ENCODE measurements around the gene MAEA.
A peak's percentile ranks its signal among the peaks of the same experiment; 100 is the strongest.

Gene MAEA

DNA sequence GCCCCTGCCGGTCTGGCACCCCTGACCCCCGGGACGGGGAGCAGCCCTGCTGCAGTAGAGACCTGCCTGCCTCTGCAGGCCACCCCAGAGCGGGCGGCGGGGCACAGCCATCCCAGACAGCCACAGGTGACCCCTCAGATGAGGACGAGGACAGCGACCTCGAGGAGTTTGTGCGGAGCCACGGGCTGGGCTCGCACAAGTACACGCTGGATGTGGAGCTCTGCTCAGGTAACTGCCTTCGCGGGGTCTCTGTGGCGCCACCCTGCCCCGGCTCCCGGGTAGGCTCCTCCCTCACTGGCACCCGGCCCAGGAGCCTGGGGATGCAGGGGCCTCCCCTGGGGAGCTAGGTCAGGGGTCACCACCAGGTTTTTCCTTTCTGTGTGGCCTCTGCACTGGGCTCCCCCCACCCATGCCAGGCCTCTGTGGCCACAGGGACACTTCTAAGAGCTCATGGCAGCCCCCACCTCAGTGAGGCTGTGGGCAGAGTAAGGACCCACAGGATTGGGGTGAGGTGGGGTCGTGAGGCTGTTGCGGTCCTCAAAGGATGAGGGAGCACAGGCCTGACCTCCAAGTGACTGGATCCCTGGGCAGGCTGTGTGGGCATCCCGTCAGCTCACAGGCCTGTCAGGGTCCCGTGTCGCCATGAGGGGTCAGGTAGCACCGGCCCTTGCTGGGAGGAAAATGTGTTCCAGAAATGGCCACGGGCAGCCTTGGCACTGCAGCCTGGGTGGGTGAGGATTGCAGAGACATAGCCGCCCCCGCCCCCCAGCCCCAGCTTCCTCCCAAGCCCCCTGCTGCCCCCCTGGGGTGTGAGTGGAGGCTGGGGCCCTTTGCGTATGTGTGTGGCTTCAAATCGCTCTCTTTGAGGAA, 63.7 kb downstream of the MAEA start:
- DNase-seq: no peak

DNA sequence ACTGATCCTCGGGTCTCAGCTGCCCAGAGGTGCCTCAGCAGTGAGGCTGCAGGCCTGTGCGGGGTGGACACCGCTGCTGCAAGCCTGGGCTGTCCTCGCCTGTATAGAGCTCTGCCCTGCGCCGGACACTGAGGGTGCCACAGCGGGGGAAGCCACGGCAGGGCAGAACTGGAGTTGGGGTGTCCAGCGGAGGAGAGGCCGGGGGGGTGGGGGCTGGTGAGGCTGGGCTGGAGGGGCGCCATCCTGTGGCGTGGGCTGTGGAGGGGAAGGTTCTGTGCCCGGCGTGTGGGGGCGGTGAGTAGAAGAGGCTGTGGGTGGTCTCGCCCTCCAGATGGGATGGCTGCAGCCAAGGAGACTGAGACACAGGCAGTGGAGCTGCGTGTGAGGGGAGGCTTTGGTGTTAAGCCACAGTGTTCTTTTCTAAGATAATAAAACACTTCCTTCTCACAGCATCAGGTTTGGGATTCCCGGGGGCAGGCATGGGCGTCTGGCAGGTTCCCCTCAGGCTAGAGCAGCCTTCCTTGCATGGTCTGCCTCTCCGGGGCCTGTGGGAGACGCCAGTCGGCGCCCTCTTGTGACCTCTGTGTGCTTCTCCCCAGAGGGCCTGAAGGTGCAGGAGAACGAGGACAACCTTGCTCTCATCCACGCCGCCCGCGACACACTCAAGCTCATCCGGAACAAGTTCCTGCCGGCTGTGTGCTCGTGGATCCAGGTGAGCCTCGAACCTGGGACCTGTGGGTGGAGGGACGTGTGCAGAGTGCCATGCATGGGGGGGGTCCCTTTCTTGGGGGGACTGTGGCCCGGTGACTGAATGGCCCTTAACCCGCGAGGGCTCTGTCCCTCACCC, 64.7 kb downstream of the MAEA start:
- no peak for DNase-seq

DNA sequence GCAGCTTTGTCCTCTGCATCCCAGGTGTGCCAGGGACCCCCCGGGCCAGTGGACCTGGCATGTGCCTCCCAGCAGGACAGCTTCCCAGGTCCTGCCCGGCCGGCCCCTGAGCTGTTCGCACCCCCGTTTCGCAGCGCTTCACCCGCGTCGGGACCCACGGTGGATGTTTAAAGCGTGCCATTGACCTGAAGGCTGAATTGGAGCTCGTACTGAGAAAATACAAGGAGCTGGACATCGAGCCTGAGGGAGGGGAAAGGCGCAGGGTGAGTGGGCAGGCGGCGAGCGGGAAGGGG, 65.2 kb downstream of the MAEA start:
- DNase-seq: no peak

DNA sequence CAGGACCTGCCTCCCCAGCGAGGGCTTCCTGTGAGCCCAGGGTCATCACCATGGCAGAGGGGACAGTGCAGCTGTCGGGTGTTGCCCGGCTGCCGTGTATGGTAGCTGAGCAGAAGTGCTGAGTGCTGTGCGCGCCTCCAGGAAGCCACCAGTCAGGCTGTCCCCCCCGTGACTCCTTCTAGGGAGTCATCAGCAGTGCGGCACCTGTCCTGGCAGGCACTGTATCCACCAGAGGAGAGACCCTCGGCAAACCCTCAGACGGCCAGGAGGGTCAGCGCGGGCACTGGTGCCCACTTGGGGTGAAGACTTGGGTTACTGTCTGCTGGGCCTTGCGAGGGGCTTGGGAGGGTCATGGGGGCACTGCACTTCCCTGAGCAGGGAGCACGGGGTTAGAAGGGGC, 65.7 kb downstream of the MAEA start:
- no peak for DNase-seq

DNA sequence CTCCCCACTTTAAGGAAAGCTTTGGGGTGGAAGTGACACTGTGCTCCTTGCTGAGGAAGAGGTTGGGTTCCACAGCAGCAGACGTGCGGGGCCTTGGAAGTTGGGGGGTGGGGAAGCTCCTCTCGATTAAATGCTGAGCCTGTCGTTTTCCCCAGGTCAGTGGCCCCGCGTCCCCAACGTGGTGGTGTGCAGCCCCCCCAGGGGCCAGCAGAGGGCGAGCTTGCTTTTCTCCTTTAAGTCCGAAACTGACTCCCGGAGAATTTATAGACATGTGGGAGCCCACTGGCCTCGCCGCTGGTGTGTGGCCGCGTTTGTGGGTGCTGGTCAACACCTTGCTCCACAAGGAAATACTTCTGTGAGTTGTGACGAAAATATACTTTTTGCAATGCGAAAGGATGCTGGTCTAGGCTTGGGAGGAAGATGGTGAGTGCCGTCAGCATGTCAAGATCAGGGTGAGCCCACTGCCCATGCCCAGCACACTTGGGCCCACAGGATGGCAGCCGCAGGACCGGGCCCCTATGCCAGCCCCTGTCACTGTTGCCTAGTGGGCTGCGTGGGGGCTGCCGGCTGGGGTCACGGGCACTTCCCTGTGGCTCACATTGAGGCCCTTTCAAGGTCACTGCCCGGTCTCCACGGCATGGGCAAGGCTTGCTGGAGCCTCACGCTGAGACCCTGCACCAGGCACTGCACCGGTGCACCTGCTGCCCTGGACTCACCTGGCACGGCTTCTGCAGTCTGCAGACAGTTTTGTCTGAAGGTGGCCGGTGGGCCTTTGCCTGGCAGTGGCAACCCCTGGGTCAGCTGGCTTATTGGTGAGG, 66.7 kb downstream of the MAEA start:
- peak in 3 of 5 experiments; percentile 15 to 24 (median 22) for DNase-seq

DNA sequence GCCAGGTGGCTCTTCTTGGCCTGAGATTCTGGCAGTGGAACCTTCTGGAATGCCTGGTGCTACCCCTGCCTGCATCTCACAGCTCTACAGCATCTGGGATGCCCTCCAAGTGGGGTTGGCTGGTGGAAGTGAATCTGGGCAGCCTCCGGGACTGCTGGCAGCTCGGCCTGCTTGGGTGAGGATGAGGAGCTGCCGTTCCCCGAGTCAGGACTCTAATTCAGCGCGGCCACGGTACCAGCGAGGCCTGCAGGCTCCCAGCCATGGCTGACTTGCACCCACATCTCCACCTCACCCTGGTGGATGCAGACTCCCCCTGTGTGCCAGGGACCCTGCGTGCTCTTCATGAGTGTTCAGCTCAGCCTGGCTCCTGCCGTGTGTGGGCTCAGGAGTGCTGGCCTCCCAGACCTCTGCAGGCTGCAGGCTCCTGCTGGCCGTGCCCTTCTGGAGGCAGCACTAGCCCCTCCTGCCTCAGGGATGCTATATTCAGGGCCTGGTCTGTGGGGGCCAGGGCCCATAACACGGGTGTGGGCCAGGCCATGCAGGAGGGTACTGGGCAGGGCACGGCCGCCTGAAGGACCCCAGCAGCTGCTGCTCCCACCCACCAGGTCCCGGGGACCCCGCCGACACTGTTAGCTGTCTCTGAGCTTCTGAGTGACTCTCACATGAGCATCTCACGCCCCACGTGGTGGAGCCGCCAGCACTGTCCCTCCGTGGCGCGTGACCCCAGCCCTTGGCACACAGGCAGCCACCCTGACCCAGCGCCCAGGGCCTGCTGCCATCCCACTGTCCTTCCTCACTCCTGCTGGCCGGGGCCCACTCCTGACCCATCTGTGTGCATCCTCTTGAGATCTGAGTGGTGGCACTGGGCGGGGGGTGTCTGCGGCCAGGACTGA, 67.9 kb downstream of the MAEA start:
- DNase-seq: no peak

DNA sequence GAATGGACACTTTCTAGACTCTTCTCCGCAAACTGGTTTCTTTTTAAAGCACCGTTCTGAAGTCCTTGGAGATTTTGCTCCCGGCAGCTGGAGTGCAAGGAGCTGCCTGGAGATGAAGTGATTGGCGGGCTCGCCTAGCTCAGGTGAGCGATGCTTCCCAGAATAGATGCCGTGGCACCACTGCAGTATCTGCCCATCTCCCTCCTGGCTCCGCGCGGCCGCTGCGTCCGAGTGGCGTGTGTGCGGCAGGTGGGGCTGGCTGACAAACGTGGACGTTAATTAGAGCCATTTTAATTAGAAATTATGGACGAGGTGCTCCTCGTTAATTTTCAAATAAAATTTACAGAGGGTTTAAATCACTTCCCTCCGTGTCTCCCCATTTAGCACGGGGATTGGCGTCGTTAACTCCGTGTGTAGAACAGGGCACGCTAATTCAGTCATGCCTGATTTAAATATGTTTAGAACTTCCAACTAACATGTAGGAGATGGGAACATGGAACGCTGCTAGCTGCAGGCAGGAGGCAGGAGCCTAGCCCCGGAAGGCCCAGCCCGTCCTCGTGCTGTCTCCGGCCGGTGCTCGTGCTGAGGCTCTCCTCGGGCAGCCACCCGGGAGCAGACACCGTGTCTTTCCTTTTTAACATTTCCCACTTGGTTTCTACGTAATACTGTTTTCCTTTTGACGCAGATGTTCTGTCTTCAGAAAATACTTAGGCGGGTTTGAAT, 68.9 kb downstream of the MAEA start:
- DNase-seq: no peak

DNA sequence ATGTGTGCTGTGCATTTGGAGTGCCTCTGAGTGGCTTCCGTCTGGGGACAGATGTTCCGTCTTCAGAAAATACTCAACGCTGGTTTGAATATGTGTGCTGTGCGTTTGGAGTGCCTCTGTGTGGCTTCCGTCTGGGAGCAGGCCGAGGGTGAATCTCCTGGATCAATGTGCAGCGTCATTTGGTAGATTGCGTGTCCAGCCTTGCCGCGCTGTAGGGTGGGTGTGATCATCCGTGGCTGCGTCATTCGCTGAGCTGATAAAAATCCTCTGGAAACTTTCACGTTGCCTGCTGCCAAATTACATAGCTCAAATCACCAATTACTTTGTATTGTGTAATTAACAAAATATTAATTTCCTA, 69.4 kb downstream of the MAEA start:
- no peak for DNase-seq

DNA sequence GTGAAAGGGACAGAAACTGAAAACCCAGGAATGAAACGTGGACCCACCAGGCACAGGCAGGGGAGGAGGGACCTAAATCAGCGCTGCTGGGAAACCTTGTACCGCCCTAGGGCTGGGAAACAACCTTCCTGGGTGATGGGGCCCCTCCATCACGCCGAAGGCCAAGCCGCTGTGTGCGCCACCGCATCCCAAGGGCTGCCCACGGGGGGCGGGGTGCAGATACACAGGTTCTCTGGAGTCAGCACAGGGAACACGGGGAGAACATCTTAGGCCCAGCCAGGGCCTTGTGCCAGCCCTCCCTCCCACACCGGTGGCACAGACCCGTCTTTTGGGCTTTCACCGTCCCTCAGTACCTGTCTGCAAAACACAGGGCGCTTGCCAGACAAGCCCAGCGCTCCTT, 70.3 kb downstream of the MAEA start:
- no peak for DNase-seq

DNA sequence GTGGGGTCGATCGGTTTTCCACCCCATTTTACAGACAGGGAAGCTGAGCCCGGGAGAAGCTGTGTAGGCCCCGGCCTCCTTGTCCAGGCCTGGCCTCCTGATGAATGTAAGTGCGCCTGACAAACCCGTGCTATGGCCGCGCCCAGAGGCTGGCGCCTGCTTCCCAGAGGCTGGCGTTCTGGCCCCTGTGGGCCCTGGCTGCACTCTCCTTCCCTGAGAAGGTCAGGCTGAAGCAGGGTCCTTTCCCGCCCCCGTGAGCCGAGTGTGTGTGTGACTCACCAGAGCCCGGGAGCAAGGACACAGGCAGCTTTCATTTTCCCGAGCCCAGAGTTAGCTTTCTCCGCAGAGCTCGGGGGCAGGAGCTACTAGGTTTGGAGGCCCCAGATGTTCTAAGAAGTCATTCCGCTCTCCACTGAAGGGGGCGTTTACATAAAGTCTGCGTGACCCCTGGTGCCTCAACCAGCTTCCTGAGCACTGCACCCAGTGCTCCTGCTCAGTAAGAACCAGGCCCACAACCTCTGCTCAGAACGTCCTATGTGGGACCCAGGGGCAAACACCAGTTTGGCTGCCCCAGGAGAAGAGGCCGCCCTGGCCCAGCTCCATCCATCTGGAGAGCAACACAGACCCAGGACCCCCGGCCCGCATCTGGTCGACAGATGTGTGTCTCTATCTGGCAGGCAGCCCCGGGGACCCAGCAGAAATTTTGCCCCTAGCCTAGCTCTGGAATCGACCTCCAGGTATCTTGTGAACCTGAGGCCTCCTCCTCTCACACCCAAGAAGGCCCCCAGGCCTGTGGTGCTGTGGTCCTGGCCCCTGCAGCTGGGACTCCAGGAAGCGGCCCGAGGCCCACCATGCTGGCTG, 71.0 kb downstream of the MAEA start:
- DNase-seq: no peak

DNA sequence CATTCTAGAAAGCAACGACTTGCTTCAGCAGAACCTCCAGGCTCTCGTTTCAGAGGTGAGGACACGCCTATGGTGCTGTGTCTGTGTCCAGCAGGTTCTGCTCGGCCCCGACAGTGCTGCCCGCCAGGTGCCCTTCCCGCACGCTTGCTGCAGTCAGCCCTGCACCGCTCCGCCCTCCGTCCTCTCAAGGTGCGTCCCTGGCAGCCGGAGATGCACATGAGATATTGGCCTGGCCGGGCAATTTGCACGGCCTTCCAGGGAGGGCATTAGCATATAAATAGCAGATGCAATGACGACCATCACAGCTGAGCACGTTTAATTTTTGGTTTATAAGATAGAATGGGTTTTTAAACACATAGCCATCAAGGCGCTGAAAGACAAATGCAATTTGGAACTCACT, 71.7 kb downstream of the MAEA start:
- no peak for DNase-seq

DNA sequence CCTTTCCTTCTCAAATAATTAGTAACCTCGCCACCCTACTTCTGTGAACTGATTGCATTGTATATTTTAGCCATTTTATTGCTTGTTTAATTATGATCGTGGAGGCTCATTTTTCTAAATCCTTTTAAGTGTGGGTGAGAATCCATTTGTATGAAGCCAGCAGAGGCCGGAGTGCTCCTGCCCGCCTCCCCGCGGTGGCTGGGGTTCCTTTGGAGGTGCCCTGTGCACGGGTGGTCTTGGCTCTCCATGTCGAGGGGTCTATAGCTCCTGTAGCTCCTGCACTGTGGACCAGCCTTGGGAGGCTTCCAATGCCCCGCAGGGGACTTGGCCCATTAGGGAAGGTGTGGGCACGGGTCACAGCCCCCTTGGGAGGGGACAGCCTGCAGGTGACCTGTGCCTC, 72.4 kb downstream of the MAEA start:
- DNase-seq: no peak

DNA sequence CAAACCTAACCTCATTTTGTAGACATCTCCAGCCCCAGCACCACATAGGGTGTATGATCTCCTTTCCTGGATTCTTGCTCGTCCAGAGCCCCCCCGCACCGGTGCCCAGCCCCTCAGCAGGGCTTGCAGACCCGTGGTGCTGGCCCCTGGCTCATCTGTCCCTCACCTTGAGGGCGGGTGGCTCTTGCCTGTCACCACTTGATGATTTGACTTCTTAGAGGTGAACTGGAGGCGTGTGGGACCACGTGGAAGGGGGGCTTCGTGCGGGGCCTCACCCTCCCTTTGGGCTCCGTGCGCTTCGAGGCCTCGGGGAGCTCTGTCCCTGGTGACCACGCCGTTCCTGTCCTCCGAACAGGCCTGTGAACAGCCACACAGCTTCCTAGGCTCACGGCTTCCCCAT, 72.8 kb downstream of the MAEA start:
- DNase-seq: no peak

DNA sequence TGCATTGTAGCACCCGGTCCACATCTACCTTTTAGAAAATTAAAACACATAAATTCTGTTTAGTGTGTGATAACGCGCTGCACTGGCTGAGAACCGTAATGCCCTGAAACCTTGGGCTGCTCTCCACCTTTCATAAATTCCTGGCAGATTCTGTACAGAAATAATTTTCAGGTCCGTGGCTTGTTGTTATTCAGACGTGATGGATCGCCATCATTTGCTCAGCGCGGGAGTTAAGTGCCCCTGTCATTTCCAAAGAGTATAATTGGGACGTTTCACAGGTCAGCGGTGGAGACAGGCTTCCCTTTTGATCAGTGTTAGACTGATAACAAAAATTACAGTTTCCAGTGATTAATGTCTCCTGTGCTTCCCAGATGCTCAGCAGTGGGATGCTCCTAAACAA, 73.8 kb downstream of the MAEA start:
- DNase-seq: no peak

DNA sequence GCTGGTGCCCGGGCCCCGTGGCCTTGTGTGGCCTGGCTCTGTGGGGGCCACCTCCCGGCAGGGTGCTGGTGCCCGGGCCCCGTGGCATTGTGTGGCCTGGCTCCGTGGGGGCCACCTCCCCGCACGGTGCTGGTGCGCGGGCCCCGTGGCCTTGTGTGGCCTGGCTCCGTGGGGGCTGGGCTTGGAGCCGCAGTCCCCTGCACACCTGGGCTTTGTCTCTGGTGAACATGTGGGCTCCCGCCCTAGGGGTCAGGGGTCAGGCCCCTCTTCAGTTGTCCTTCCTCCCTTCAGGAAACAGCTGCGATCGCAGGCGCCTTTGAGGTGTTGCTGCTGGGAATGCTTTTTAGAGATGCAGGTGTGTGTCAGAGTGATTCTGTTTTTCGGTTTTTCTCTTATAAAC, 74.5 kb downstream of the MAEA start:
- no peak for DNase-seq

DNA sequence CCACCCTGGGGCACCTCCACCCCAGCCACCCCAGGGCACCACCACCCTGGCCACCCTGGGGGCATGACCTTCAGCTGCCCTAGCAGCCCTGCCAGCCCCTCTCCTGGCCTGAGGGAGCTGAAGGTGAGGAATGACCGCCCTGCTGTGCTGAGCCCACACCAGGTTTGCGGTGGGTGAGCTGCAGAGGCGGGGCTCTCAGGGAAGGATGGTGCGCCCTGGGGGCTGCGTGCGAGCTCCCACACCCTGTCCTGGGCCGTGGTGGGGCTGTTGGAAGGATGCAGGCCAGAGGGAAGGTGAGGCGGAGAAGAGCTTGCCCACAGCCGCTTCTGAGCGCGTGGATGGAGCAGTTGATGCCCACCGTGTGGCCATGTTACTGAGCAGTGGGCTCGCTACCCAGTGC, 75.1 kb downstream of the MAEA start:
- DNase-seq: no peak

DNA sequence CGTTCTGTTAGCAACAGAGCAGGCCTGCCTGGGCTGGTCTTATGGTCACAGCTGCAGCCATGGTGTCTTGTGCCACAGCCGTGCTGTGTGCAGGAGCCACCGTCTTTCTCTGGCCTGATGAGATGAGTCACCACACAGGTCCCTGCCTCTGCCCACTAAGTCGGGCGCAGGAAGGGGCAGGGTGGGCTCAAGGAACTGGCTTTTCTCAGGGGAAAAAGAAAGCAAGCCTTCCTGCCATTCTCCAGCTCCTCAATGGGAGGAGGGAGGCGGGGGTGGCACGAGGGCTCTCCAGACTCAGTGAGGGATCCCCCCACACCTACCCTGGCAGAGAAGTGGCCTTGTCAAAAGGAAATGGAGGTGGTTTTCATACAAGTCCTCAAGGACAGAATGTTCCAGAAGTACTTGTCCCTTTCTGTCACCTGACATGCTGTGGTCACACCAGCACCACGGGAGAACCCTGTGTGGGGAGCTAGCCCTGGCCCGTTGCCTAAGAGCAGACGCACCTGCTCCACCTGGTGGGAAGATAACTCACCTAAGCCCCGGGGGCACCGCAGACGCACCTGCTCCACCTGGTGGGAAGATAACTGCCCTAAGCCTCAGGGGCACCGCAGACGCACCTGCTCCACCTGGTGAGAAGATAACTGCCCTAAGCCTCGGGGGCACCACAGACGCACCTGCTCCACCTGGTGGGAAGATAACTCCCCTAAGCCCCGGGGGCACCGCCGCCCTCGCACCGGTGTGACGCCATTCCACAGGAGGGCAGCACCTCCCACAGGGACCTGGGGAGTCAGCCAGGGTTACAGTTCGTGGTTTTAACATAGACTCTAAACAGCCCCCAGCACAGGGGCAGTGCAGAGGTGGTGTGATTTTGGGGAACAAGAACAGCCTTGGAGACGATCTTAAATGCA, 75.8 kb downstream of the MAEA start:
- DNase-seq: no peak

DNA sequence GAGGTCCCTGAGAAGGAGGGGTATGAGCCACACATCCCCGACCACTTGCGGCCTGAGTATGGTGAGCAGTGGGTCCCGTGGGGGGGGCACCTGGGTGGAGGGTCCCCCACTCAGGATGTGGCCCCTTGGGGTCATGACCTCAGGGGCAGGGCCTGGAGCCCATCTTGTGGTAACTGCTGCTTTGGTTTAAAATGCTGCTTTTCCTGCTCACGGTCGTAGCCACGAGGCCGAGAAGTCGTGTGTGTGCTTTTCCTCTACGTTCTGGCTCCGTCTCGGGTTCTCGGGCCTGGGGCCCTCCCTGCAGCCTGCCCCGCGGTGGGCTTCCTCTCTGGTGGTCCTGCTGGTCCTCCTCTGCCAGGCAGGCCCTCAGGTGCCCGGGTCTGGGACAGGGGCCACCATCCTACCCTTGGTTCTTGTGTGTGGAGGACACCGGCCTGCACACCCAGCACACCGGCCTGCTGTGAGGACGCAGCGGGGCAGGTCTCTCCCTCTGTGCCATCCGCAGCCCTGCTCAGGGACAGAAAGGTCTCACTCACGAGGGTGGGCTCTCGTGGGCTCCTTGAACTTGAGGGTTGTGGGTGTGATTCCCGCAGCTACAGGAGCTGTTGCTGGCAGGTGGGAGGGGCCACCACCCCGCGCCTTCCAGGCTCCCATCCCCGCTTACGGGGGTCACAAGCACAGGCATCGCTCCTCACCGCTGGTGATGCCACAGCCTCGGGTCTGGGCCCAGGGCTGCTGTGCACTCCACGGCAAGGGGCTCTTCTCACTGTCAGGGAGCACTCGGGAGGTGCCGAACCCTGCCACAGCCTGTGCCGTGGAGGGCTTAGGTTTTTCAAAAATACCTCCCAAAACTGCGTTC, 76.9 kb downstream of the MAEA start:
- peak in 1 of 5 experiments; percentile 6 for DNase-seq
